Measurements from ENCODE around the gene IL17F.
"Not testable (repeated sequence)": the region's sequence is repeated elsewhere in the genome, so short reads cannot be mapped to it uniquely, and the experiment has no call there.

Gene IL17F

GRCh38 chr6:52245425-52245824 is 1.1 kb upstream of the IL17F start:
- DNase-seq (ENCODE audit: low read depth): no peak

GRCh38 chr6:52243282-52243893 is 912 bp downstream of the IL17F start:
- no peak for DNase-seq (ENCODE audit: low read depth)

- no peak for DNase-seq (ENCODE audit: low read depth)
Observed at GRCh38 chr6:52241819-52242218, 2.5 kb downstream of the IL17F start.

GRCh38 chr6:52233975-52234823 is 10.1 kb downstream of the IL17F start:
- no peak for DNase-seq (ENCODE audit: low read depth)

- no peak for DNase-seq (ENCODE audit: low read depth)
Observed at GRCh38 chr6:52233005-52233404, 11.3 kb downstream of the IL17F start.

GRCh38 chr6:52231406-52232127 is 12.7 kb downstream of the IL17F start:
- DNase-seq (ENCODE audit: low read depth): no peak

- DNase-seq (ENCODE audit: low read depth): no peak
Observed at GRCh38 chr6:52230685-52231084, 13.6 kb downstream of the IL17F start.

- peak; percentile 29 for DNase-seq (ENCODE audit: low read depth)
Observed at GRCh38 chr6:52227495-52227894, 16.8 kb downstream of the IL17F start.

GRCh38 chr6:52221302-52221701 is 23.0 kb downstream of the IL17F start:
- peak; percentile 5 for DNase-seq (ENCODE audit: low read depth)

- no peak for DNase-seq (ENCODE audit: low read depth)
Observed at GRCh38 chr6:52217761-52218160, 26.5 kb downstream of the IL17F start.

GRCh38 chr6:52216932-52217575 is 27.2 kb downstream of the IL17F start:
- no peak for DNase-seq (ENCODE audit: low read depth)

- no peak for DNase-seq (ENCODE audit: low read depth)
Observed at GRCh38 chr6:52215787-52216186, 28.5 kb downstream of the IL17F start.

GRCh38 chr6:52213127-52213526 is 31.2 kb downstream of the IL17F start:
- no peak for DNase-seq (ENCODE audit: low read depth)

GRCh38 chr6:52210227-52210626 is 34.1 kb downstream of the IL17F start:
- DNase-seq (ENCODE audit: low read depth): no peak

GRCh38 chr6:52209770-52210169 is 34.5 kb downstream of the IL17F start:
- no peak for DNase-seq (ENCODE audit: low read depth)

GRCh38 chr6:52208612-52209011 is 35.7 kb downstream of the IL17F start:
- no peak for DNase-seq (ENCODE audit: low read depth)

- DNase-seq (ENCODE audit: low read depth): no peak
Observed at GRCh38 chr6:52207066-52207465, 37.2 kb downstream of the IL17F start.

- DNase-seq (ENCODE audit: low read depth): no peak
Observed at GRCh38 chr6:52201493-52201892, 42.8 kb downstream of the IL17F start.

- no peak for DNase-seq (ENCODE audit: low read depth)
Observed at GRCh38 chr6:52201046-52201445, 43.3 kb downstream of the IL17F start.

GRCh38 chr6:52200088-52200487 is 44.2 kb downstream of the IL17F start:
- DNase-seq (ENCODE audit: low read depth): not testable (repeated sequence)

- DNase-seq (ENCODE audit: low read depth): no peak
Observed at GRCh38 chr6:52195886-52196285, 48.4 kb downstream of the IL17F start.

- no peak for DNase-seq (ENCODE audit: low read depth)
Observed at GRCh38 chr6:52191824-52192223, 52.5 kb downstream of the IL17F start.
